ENCODE results near the gene PHKG2. TPM values are rescaled to one million over a fixed set of nuclear protein-coding genes. Genes with fewer than 3 reads are reported as not detected.

Gene PHKG2
- total RNA-seq, 1 donor from 2014 or later: 26.0 TPM

DNA sequence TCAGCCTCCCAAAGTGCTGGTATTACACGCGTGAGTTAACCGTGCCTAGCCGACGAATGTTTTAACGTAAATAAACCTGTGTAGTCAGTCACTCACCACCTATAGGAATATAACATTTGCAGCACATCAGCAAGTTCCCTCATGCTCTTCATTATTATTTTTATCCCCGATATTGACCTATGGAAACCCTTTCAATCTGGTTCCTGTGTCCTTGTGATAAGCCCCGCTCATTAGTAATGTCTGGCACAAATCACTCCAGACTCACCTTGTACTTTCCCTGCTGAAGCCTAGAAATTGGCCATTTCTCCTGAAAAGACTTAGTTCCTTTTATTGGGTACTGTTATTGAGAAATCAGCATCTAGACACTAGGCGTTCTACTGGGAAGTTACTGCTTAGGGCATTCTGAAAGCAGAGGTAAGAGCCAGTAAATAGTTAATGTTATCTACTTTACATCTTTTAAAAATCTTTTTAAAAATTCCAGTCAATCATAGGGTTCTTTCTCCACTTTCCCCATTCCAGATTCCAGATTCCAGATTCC, 1.5 kb upstream of the PHKG2 start:
- intact Hi-C loops (cut with DNase I): no loop called here
- no peak overlapping the region for H3K4me3 ChIP-seq
- H3K9me3 ChIP-seq: no peaks in the 10 kb centered on the region
- H3K27ac ChIP-seq: peak overlapping the region; percentile 78
- peaks cover 47% of the 10 kb centered on the region for H3K36me3 ChIP-seq
- DNase-seq (no peak), ATAC-seq (no peak)
- no peaks in the 10 kb centered on the region for H3K27me3 ChIP-seq
- H3K4me1 ChIP-seq: peaks cover 7% of the 10 kb centered on the region
- TF ChIP-seq, protein P1, sequence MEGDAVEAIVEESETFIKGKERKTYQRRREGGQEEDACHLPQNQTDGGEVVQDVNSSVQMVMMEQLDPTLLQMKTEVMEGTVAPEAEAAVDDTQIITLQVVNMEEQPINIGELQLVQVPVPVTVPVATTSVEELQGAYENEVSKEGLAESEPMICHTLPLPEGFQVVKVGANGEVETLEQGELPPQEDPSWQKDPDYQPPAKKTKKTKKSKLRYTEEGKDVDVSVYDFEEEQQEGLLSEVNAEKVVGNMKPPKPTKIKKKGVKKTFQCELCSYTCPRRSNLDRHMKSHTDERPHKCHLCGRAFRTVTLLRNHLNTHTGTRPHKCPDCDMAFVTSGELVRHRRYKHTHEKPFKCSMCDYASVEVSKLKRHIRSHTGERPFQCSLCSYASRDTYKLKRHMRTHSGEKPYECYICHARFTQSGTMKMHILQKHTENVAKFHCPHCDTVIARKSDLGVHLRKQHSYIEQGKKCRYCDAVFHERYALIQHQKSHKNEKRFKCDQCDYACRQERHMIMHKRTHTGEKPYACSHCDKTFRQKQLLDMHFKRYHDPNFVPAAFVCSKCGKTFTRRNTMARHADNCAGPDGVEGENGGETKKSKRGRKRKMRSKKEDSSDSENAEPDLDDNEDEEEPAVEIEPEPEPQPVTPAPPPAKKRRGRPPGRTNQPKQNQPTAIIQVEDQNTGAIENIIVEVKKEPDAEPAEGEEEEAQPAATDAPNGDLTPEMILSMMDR (IDR thresholded peaks at IDR 0.05): no peak

DNA sequence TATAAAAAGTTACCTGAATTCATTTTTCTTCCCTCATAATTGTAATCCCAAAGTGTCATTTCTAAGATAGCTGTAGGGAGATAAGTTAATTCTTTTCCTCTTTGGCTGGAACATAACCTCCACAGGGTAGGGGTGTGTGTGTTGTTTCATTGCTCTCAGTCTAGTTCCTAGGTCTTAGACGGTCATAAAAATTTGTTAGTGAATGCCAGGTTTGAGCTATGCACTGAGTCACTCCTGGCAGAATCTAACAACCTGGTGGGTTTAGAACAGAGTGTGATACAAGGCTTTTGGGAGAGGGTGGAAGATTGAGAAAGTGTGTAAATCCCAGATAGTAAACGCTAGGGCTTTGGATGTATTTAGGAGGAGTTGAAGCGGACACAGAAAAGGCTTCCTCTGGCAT, 894 bp upstream of the PHKG2 start:
- peak overlapping the region; percentile 78 for H3K27ac ChIP-seq
- peaks cover 7% of the 10 kb centered on the region for H3K4me1 ChIP-seq
- H3K9me3 ChIP-seq: no peaks in the 10 kb centered on the region
- intact Hi-C loops (cut with DNase I): no loop called here
- H3K36me3 ChIP-seq: peaks cover 46% of the 10 kb centered on the region
- no peaks in the 10 kb centered on the region for H3K27me3 ChIP-seq
- DNase-seq (no peak), ATAC-seq (no peak)
- TF ChIP-seq, protein P1 (IDR thresholded peaks at IDR 0.05): no peak
- H3K4me3 ChIP-seq: peak overlapping the region; percentile 70

DNA sequence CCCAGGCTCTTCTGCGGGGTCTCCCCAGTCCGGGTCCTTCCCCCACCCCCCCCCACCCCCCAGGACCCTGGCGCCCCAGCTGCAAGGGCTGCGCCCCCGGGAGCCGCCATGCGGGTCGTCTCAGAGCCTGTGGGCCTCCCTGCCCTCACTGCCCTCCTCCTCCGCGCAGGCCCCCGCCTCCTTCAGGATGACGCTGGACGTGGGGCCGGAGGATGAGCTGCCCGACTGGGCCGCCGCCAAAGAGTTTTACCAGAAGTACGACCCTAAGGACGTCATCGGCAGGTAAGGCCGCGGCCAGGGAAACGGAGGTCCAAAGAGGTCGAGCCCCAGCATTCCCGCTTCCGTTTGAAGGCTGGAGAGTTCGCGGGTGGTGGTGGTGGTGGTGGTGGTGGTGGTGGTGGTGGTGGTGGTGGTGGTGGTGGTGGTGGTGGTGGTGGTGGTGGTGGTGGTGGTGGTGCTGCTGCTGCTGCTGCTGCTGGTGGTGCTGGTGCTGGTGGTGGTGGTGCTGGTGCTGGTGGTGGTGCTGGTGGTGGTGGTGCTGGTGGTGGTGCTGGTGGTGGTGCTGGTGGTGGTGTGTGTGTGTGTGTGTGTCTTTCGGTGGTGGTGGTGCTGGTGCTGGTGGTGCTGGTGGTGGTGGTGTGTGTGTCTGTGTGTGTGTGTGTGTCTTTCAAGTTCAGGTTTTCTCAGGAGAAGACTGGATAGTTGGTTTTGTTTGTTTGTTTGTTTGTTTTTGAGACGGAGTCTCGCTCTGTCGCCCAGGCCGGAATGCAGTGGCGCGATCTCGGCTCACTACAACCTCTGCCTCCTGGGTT, 615 bp downstream of the PHKG2 start:
- intact Hi-C loops (cut with DNase I): no loop called here

DNA sequence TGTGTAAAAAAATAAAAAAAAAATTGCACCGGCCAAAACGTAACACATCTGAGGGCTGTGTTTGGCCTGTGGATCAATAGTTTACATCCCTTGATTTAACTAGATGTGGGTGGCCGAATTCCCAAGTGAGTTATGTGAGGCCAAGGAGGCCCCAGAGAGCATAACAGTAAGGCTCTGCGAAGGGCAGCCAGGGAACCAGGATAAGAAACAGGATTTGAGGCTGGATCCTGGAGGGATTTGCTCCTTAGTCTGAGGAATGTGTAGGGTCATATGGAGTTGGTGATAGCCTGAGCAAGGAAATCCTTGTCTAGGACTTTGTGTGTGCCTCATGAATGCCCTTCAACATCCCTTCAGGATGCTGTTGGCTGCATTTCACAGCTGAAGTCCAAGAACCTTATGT, 2.0 kb downstream of the PHKG2 start:
- no peaks in the 10 kb centered on the region for H3K27me3 ChIP-seq
- H3K4me3 ChIP-seq: no peak overlapping the region
- H3K4me1 ChIP-seq: peaks cover 7% of the 10 kb centered on the region
- no peak for DNase-seq
- no peak overlapping the region for H3K27ac ChIP-seq
- intact Hi-C loops (cut with DNase I): loop anchor here (10.0 kb wide), 1 partner anchor 55 kb away; the partner anchor contains the start of gene SRCAP
- peaks cover 44% of the 10 kb centered on the region for H3K36me3 ChIP-seq
- no peaks in the 10 kb centered on the region for H3K9me3 ChIP-seq
- ATAC-seq: no peak
- TF ChIP-seq, protein P1 (IDR thresholded peaks at IDR 0.05): no peak

More for the DNA sequence above, 615 bp downstream of the PHKG2 start:
- Histone ChIP-seq H3K27me3 (no peaks in the 10 kb centered on the region), H3K27ac (peak overlapping the region; percentile 78), H3K9me3 (no peaks in the 10 kb centered on the region), H3K4me1 (peaks cover 7% of the 10 kb centered on the region), H3K4me3 (peak overlapping the region; percentile 70), H3K36me3 (peaks cover 48% of the 10 kb centered on the region)
- peak; percentile 81 for DNase-seq
- TF ChIP-seq, protein P1 (IDR thresholded peaks at IDR 0.05): no peak
- ATAC-seq: peak; percentile 45

DNA sequence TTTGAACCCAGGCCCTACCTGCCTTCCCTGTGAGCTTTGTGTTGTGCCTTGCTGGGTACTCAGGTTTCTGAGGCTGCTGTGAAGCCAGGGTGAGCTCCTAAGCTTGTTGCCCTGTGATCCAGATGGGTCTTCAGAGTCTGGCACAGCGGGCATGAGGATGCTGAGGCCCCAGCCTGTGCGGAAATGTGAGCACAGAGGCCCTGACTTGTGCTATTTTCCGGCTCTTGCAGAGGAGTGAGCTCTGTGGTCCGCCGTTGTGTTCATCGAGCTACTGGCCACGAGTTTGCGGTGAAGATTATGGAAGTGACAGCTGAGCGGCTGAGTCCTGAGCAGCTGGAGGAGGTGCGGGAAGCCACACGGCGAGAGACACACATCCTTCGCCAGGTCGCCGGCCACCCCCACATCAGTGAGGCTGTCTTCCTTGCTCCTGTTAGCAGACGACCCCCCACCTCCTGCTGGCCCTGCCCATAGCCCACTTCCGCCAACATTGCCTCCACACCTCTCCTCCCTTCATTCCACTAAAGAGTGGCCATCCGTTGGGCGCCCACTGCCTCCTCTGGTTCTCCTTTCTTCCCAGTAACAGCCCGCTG, 2.7 kb downstream of the PHKG2 start:
- Histone ChIP-seq H3K4me3 (no peak overlapping the region), H3K27ac (no peak overlapping the region), H3K4me1 (peaks cover 7% of the 10 kb centered on the region), H3K36me3 (peaks cover 44% of the 10 kb centered on the region), H3K9me3 (no peaks in the 10 kb centered on the region), H3K27me3 (no peaks in the 10 kb centered on the region)
- ATAC-seq (no peak), DNase-seq (no peak)
- intact Hi-C loops (cut with DNase I): loop anchor here (10.0 kb wide), 1 partner anchor 56 kb away; the partner anchor contains the start of gene SRCAP
- TF ChIP-seq, protein P1 (IDR thresholded peaks at IDR 0.05): no peak

Data from upper lobe of right lung (tissue), 1 donor.